GM18505 (cell line): ENCODE measurements around the gene MTHFS.
A peak's percentile ranks its signal among the peaks of the same experiment; 100 is the strongest.

ENCODE experiments used
- ATAC-seq: cut with Tn5 transposase; IDR thresholded peaks from one replicate; pipeline ENCODE4 v1.9.1; 2021; ENCODE audit not compliant: unreplicated experiment
- POLR2A ChIP-seq: IDR thresholded peaks from 4 replicates; pipeline ENCODE4 v1.6.1; 2011; ENCODE audit warnings: borderline replicate concordance; ENCODE audit not compliant: insufficient read depth, insufficient read length; ENCODE audit errors: extremely low read depth

MTHFS gene

GRCh38 chr15:79881254-79881653 lies 15.6 kb downstream of the MTHFS start:
- no peak for ATAC-seq
- TF ChIP-seq POLR2A = no peak

GRCh38 chr15:79878078-79878705 lies 18.6 kb downstream of the MTHFS start:
- TF ChIP-seq POLR2A = no peak
- no peak for ATAC-seq

- ATAC-seq = no peak
- no peak for TF ChIP-seq POLR2A
Measured at GRCh38 chr15:79875213-79875612, 21.6 kb downstream of the MTHFS start.

- no peak for ATAC-seq
- no peak for TF ChIP-seq POLR2A
Measured at GRCh38 chr15:79874242-79874641, 22.6 kb downstream of the MTHFS start.

GRCh38 chr15:79872358-79873017 lies 24.3 kb downstream of the MTHFS start:
- no peak for TF ChIP-seq POLR2A
- no peak for ATAC-seq

GRCh38 chr15:79868554-79868953 lies 28.3 kb downstream of the MTHFS start:
- no peak for ATAC-seq
- TF ChIP-seq POLR2A = no peak

- ATAC-seq = no peak
- TF ChIP-seq POLR2A = no peak
Measured at GRCh38 chr15:79863886-79864285, 32.9 kb downstream of the MTHFS start.

GRCh38 chr15:79862191-79862590 lies 34.6 kb downstream of the MTHFS start:
- ATAC-seq = no peak
- no peak for TF ChIP-seq POLR2A

GRCh38 chr15:79860661-79861060 lies 36.2 kb downstream of the MTHFS start:
- TF ChIP-seq POLR2A = no peak
- no peak for ATAC-seq

- no peak for ATAC-seq
- no peak for TF ChIP-seq POLR2A
Measured at GRCh38 chr15:79858469-79858868, 38.3 kb downstream of the MTHFS start.

GRCh38 chr15:79853492-79854328 lies 43.1 kb downstream of the MTHFS start:
- ATAC-seq = peak; percentile 74
- no peak for TF ChIP-seq POLR2A

GRCh38 chr15:79849789-79850188 lies 47.0 kb downstream of the MTHFS start:
- no peak for ATAC-seq
- TF ChIP-seq POLR2A = no peak

- ATAC-seq = no peak
- TF ChIP-seq POLR2A = no peak
Measured at GRCh38 chr15:79846539-79846938, 50.3 kb downstream of the MTHFS start.

- no peak for ATAC-seq
- no peak for TF ChIP-seq POLR2A
Measured at GRCh38 chr15:79844221-79844620, 52.6 kb downstream of the MTHFS start.
